ENCODE data around the gene PLLP.

- TF ChIP-seq POLR2A (IDR thresholded peaks at IDR 0.05; ENCODE audit: low read depth, low read length): no peak
- TF ChIP-seq REST (IDR thresholded peaks at IDR 0.05; ENCODE audit: low read depth, low read length): no peak
Observed at GRCh38 chr16:57226701-57227621, 57.5 kb downstream of the PLLP start.
